HepG2 (cell line): Measurements from ENCODE around the gene FASTK. TPM values are rescaled to one million over a fixed set of nuclear protein-coding genes. Genes with fewer than 3 reads are reported as not detected.

Source experiments
- ATAC-seq: fragments of 200-7000 bp; cut with Tn5 transposase; 3 replicates; pipeline ENCODE4 v1.9.1; 2020; ENCODE audit warnings: mild to moderate bottlenecking, moderate library complexity
- BruUV-seq: library from RNA; stranded (reverse); fragments of 400-500 nt; replicated peaks from 2 replicates; lab custom pipeline; 2021; lab: Mats Ljungman, UMichigan
- CTCF ChIA-PET: fragments of 300-600 bp; formaldehyde crosslinking; extraction: SDS; loops from one replicate; lab custom pipeline; 2021; ENCODE audit warnings: low total read pairs, inconsistent platforms, low intra/inter-chr PET ratio; lab: Yijun Ruan, JAX
- POLR2A ChIA-PET: fragments of 350-600 bp; sonication (Branson Sonifier 250); formaldehyde crosslinking; loops from one replicate; lab custom pipeline; 2020; ENCODE audit warnings: antibody characterized with exemption, inconsistent platforms; lab: Yijun Ruan, JAX
- DNase-seq: peaks from one replicate; pipeline ENCODE4 v3.0.0-alpha.2; 2015; ENCODE audit warnings: low spot score
- FAIRE-seq: peaks from 3 replicates; lab custom pipeline; 2011; peaks lifted over from hg19 to GRCh38; lab: Jason Lieb, UNC
- H2AFZ ChIP-seq: one replicate; pipeline ENCODE4 v1.6.1; 2011; ENCODE audit warnings: low read length, inconsistent platforms
- H3K27ac ChIP-seq: fragments of 300-600 bp; 3 replicates; pipeline ENCODE4 v1.8.0; 2011; ENCODE audit warnings: mixed run types, mild to moderate bottlenecking, mixed read lengths, low read length, inconsistent platforms; ENCODE audit not compliant: insufficient read depth; ENCODE audit errors: extremely low read length
- H3K27me3 ChIP-seq, 2 experiments: fragments of 200-600 bp in 1 of 2; 2 replicates in 1 of 2; 3 replicates in 1 of 2; pipeline versions ENCODE4 v1.6.0 to v1.8.0; 2011; ENCODE audit warnings: low read length in 2 of 2, mild to moderate bottlenecking in 2 of 2, moderate library complexity in 2 of 2, inconsistent platforms in 1 of 2; ENCODE audit not compliant: insufficient read depth in 2 of 2, control insufficient read depth in 1 of 2
- H3K36me3 ChIP-seq, 2 experiments: fragments of 200-600 bp in 1 of 2; replicated peaks in 1 of 2; 2 replicates in 1 of 2; 3 replicates in 1 of 2; pipeline versions ENCODE4 v1.5.1 to v1.8.0; 2011; ENCODE audit warnings: low read length in 2 of 2, inconsistent platforms in 1 of 2; ENCODE audit not compliant: insufficient read depth in 2 of 2, control insufficient read depth in 1 of 2
- H3K4me1 ChIP-seq: 2 replicates; pipeline ENCODE4 v1.5.1; 2012; ENCODE audit warnings: low read length, inconsistent platforms; ENCODE audit not compliant: insufficient read depth
- H3K4me2 ChIP-seq: 2 replicates; pipeline ENCODE4 v1.6.0; 2011; ENCODE audit warnings: low read depth, low read length, inconsistent platforms
- H3K4me3 ChIP-seq, 3 experiments: fragments of 200-600 bp in 1 of 3; sonication (generic), shearing (Covaris generic) in 1 of 3; replicated peaks in 1 of 3; 2 replicates each; pipeline ENCODE4 v1.5.1; 2011 to 2016; ENCODE audit warnings: low read length in 3 of 3, inconsistent platforms in 2 of 3, low read depth in 2 of 3, mild to moderate bottlenecking in 2 of 3, control low read depth in 1 of 3, mixed read lengths in 1 of 3; ENCODE audit not compliant: insufficient read depth in 1 of 3
- H3K79me2 ChIP-seq: one replicate; pipeline ENCODE4 v1.6.1; 2011; ENCODE audit warnings: low read length, inconsistent platforms; ENCODE audit not compliant: insufficient read depth
- H3K9ac ChIP-seq: 2 replicates; pipeline ENCODE4 v1.6.0; 2011; ENCODE audit warnings: mild to moderate bottlenecking, low read depth, low read length, inconsistent platforms; ENCODE audit not compliant: insufficient read depth
- H3K9me3 ChIP-seq: 2 replicates; pipeline ENCODE4 v1.5.1; 2012; ENCODE audit warnings: mild to moderate bottlenecking, low read length
- H4K20me1 ChIP-seq: 2 replicates; pipeline ENCODE4 v1.6.0; 2011; ENCODE audit warnings: inconsistent platforms, mild to moderate bottlenecking, low read length, moderate library complexity; ENCODE audit not compliant: insufficient read depth
- BRD4 ChIP-seq: sonication (generic); formaldehyde crosslinking; IDR thresholded peaks from 2 replicates; pipeline ENCODE4 v1.4.0; 2020; ENCODE audit warnings: missing genetic modification reagents
- HOXD1 ChIP-seq: sonication (generic); formaldehyde crosslinking; IDR thresholded peaks from 2 replicates; pipeline ENCODE4 v1.5.0; 2020; ENCODE audit warnings: missing genetic modification reagents
- MATR3 ChIP-seq: sonication (generic); formaldehyde crosslinking; IDR thresholded peaks from 2 replicates; pipeline ENCODE4 v1.4.0; 2020; ENCODE audit warnings: missing genetic modification reagents
- RELA ChIP-seq: sonication (generic); formaldehyde crosslinking; IDR thresholded peaks from 2 replicates; pipeline ENCODE4 v1.4.0; 2020; ENCODE audit warnings: missing genetic modification reagents
- RXRA ChIP-seq: sonication (generic); formaldehyde crosslinking; IDR thresholded peaks from 2 replicates; pipeline ENCODE4 v1.5.1; 2020; ENCODE audit warnings: missing genetic modification reagents
- TAF1 ChIP-seq: sonication (generic); formaldehyde crosslinking; IDR thresholded peaks from 2 replicates; pipeline ENCODE4 v1.4.0; 2020; ENCODE audit warnings: missing genetic modification reagents
- TP53 ChIP-seq: sonication (generic); formaldehyde crosslinking; conservative IDR thresholded peaks from 2 replicates; pipeline ENCODE4 v1.4.0; 2020; ENCODE audit warnings: missing genetic modification reagents
- ZMYM3 ChIP-seq: sonication (generic); formaldehyde crosslinking; IDR thresholded peaks from 2 replicates; pipeline ENCODE4 v1.5.1; 2020; ENCODE audit warnings: mild to moderate bottlenecking, missing genetic modification reagents
- ZNF34 ChIP-seq: sonication (generic); formaldehyde crosslinking; IDR thresholded peaks from 2 replicates; pipeline ENCODE4 v1.4.0; 2020; ENCODE audit warnings: mild to moderate bottlenecking, missing genetic modification reagents, borderline replicate concordance
- ZNF354B ChIP-seq: sonication (generic); formaldehyde crosslinking; IDR thresholded peaks from 2 replicates; pipeline ENCODE4 v1.8.0; 2022; ENCODE audit warnings: mild to moderate bottlenecking, missing genetic modification reagents
- ZNF501 ChIP-seq: sonication (generic); formaldehyde crosslinking; IDR thresholded peaks from 2 replicates; pipeline ENCODE4 v1.5.1; 2020; ENCODE audit warnings: mild to moderate bottlenecking, moderate library complexity, missing genetic modification reagents
- ZNF562 ChIP-seq: sonication (generic); formaldehyde crosslinking; IDR thresholded peaks from 2 replicates; pipeline ENCODE4 v1.8.0; 2022; ENCODE audit warnings: missing genetic modification reagents, borderline replicate concordance
- ZNF672 ChIP-seq: sonication (generic); formaldehyde crosslinking; IDR thresholded peaks from 2 replicates; pipeline ENCODE4 v1.8.1; 2022; ENCODE audit warnings: missing genetic modification reagents
- ZNF709 ChIP-seq: sonication (generic); formaldehyde crosslinking; IDR thresholded peaks from 2 replicates; pipeline ENCODE4 v1.5.0; 2020; ENCODE audit warnings: mild to moderate bottlenecking, missing genetic modification reagents
- ZNF768 ChIP-seq: sonication (generic); formaldehyde crosslinking; IDR thresholded peaks from 2 replicates; pipeline ENCODE4 v1.4.0; 2020; ENCODE audit warnings: missing genetic modification reagents
- WGBS: methylation state at CpG from one replicate; pipeline ENCODE4 v1.1.6; 2017; ENCODE audit warnings: low lambda C conversion rate; 5-methylcytosine and 5-hydroxymethylcytosine counted together
- in situ Hi-C: cut with HindIII; loops from 2 replicates; pipeline ENCODE4 v1.10.0; 2017; ENCODE audit warnings: low pct_unique_long_range_greater_than_20kb; ENCODE audit not compliant: extremely low pct_ligation_motif_present
- intact Hi-C: fragments of 100-400 bp; cut with micrococcal nuclease; formaldehyde crosslinking; loops from one replicate; pipeline ENCODE4 v1.10.0; 2022; ENCODE audit not compliant: unreplicated experiment
- polyA plus RNA-seq, 8 experiments: library from polyadenylated mRNA; depleted of rRNA in 3 of 8; stranded (reverse) in 7 of 8; unstranded in 1 of 8; fragments of >200 nt; fragmentation: Illumina TruSeq in 4 of 8; extraction: Trizol in 4 of 8; gene quantifications; 2 replicates each; pipeline versions ENCODE4 v1.2.1 to v1.2.3, GENCODE V29; 2011 to 2016; ENCODE audit warnings: low read depth in 4 of 8, missing spikeins in 1 of 8, mixed read lengths in 1 of 8; ENCODE audit not compliant: insufficient read depth in 1 of 8
- total RNA-seq, 5 experiments: library from RNA; depleted of rRNA; stranded (reverse); fragments of >200 nt; fragmentation: Illumina TruSeq; extraction: Trizol; gene quantifications; 2 replicates each; pipeline ENCODE4 v1.2.3, GENCODE V29; 2016; ENCODE audit warnings: low read depth in 1 of 5
- TF ChIP-seq, protein P1 (sequence below): sonication (generic); formaldehyde crosslinking; conservative IDR thresholded peaks from 2 replicates; pipeline ENCODE4 v1.8.0; 2022; ENCODE audit warnings: missing genetic modification reagents
- TF ChIP-seq, protein P2 (sequence below): IDR thresholded peaks from 2 replicates; pipeline ENCODE4 v1.6.1; 2016; ENCODE audit warnings: missing genetic modification reagents, missing compliant biosample characterization

Gene FASTK
- total and polyA plus RNA-seq, 2 of the 13 experiments (the other 11 are each of a cell fraction or from before 2014, with no cell fraction given) = 52.9 to 55.7 TPM

DNA sequence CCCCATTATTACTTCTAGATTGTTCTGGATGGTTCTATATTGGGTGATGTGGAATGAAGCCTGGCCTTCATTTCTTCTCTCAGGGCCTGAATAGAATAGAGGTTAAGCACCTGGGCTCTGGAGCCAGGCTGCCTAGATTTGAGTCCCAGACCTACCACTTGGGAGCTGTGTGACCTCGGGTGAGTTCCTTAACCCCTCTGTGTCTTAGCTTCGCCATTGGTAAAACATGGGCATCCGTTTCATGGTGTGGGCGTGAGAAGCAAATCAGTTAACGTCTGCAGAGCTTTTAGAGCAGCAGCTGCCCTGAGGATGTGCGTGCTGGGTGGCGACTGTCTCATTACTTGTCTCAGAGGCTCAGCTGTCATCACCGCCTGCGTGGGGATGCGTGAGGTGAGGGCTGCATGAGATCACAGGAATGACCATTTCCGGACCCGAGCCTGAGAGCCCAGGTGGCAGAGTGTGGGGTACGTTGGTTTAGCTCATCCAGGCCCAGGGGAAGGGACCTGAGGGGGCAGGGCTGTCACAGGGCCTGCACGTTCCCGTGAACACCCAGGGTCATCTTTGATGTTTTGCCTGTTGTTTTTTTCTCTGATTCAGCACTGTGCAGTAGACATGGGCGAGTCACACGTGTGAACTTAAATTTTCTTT lies 15.3 kb upstream of the FASTK start:
- 93% methylated on average over 17 of the region's 17 CpGs for WGBS
- no TSS peak for BruUV-seq
- no peak overlapping the region for H3K9ac ChIP-seq
- in situ Hi-C loops (no loop called here), intact Hi-C loops (no loop called here)
- no peak for ATAC-seq
- no peak overlapping the region for H3K4me3 ChIP-seq
- H3K27me3 ChIP-seq = no peaks in the 10 kb centered on the region
- H3K9me3 ChIP-seq = no peaks in the 10 kb centered on the region
- no peak overlapping the region for H3K27ac ChIP-seq
- peaks cover 84% of the 10 kb centered on the region for H3K79me2 ChIP-seq
- DNase-seq = no peak
- POLR2A ChIA-PET = no interaction called here
- peaks cover 7 to 35% of the 10 kb centered on the region in 2 experiments; a peak in 4 of 5 replicates for H3K36me3 ChIP-seq
- no peak overlapping the region for H3K4me2 ChIP-seq
- CTCF ChIA-PET = no interaction called here
- FAIRE-seq = no peak
- H4K20me1 ChIP-seq = peaks cover 66% of the 10 kb centered on the region
- H2AFZ ChIP-seq = no peak overlapping the region
- H3K4me1 ChIP-seq = peaks cover 8% of the 10 kb centered on the region
- TF ChIP-seq ZNF768 = peak; percentile 85
- TF ChIP-seq TAF1 = no peak

DNA sequence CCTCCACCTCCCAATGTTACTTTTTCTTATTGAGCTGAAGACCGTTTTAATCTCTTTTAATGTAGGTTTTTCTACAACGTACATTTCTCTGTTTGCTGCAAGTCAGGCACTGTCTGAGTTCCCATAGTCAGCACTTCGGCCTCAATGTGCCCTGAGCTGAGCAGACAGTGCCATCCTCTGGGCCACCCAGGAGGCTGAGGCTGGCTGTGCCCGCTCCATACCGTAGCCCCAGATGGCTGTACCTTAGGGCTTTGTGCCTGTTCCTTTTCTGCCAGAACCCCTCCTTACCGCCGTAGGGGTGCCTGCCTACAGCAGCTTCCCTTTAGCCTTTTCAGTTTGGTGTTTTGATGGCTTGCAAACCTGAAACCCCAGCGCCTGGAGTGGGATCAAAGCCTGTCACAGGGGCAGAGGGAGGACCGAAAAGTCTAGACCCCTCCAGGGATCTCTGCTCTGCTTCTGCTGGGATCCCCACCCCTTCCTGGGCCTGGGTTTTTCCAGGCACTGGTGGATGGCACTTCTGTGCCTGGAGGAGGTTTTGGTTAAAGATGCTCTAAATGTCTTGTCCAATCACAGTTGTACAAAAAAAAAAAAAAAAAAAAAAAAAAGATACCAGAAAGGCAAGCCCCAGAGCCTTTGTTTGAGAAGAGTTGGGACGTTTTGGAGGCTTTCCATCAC lies 14.7 kb upstream of the FASTK start:
- CTCF ChIA-PET = no interaction called here
- no peak for TF ChIP-seq ZNF501 (CRISPR knock-in tag)
- no peak for TF ChIP-seq ZMYM3
- TF ChIP-seq HOXD1 (CRISPR knock-in tag) = no peak
- TF ChIP-seq ZNF34 (CRISPR knock-in tag) = no peak
- TF ChIP-seq ZNF672 (CRISPR knock-in tag) = no peak
- TF ChIP-seq ZNF709 (CRISPR knock-in tag) = no peak
- TF ChIP-seq ZNF354B = no peak
- TF ChIP-seq RXRA = no peak
- no peak for TF ChIP-seq ZNF562 (CRISPR knock-in tag)
- no peak for TF ChIP-seq MATR3 (CRISPR knock-in tag)
- no peak for TF ChIP-seq TP53 (CRISPR knock-in tag)
- TF ChIP-seq, protein P1, sequence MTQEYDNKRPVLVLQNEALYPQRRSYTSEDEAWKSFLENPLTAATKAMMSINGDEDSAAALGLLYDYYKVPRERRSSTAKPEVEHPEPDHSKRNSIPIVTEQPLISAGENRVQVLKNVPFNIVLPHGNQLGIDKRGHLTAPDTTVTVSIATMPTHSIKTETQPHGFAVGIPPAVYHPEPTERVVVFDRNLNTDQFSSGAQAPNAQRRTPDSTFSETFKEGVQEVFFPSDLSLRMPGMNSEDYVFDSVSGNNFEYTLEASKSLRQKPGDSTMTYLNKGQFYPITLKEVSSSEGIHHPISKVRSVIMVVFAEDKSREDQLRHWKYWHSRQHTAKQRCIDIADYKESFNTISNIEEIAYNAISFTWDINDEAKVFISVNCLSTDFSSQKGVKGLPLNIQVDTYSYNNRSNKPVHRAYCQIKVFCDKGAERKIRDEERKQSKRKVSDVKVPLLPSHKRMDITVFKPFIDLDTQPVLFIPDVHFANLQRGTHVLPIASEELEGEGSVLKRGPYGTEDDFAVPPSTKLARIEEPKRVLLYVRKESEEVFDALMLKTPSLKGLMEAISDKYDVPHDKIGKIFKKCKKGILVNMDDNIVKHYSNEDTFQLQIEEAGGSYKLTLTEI = no peak
- TF ChIP-seq, protein P2, sequence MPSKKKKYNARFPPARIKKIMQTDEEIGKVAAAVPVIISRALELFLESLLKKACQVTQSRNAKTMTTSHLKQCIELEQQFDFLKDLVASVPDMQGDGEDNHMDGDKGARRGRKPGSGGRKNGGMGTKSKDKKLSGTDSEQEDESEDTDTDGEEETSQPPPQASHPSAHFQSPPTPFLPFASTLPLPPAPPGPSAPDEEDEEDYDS = no peak
- TF ChIP-seq BRD4 (CRISPR knock-in tag) = no peak
- no peak for TF ChIP-seq RELA

More for the DNA sequence above, 14.7 kb upstream of the FASTK start:
- H3K9ac ChIP-seq = no peak overlapping the region
- peaks cover 15% of the 10 kb centered on the region for H3K4me1 ChIP-seq
- no peak overlapping the region for H2AFZ ChIP-seq
- intact Hi-C loops = no loop called here
- no TSS peak for BruUV-seq
- H3K27ac ChIP-seq = no peak overlapping the region
- FAIRE-seq (no peak), ATAC-seq (0 out of 3 replicates have a peak, but pooled peaks have one; percentile 28), DNase-seq (no peak)
- no peaks in the 10 kb centered on the region for H3K27me3 ChIP-seq
- H3K36me3 ChIP-seq = peaks cover 7 to 35% of the 10 kb centered on the region in 2 experiments; a peak in 4 of 5 replicates
- POLR2A ChIA-PET = interaction anchor here (1.3 kb wide), 1 partner anchor 33 kb away, joined by 5 read pairs; no protein-coding TSS in a partner anchor
- H3K4me3 ChIP-seq = no peak overlapping the region
- no peaks in the 10 kb centered on the region for H3K9me3 ChIP-seq
- peaks cover 85% of the 10 kb centered on the region for H3K79me2 ChIP-seq
- H3K4me2 ChIP-seq = no peak overlapping the region
- 95% methylated on average over 10 of the region's 10 CpGs for WGBS
- in situ Hi-C loops = no loop called here
- H4K20me1 ChIP-seq = peaks cover 67% of the 10 kb centered on the region
